Left ventricle myocardium inferior (tissue), 1 donor: ENCODE data around the gene WASF1. TPM values are rescaled to one million over a fixed set of nuclear protein-coding genes. Genes with fewer than 3 reads are reported as not detected.

Source experiments
- DNase-seq: peaks from one replicate; pipeline ENCODE4 v3.0.0-alpha.2; 2020
- H3K27ac ChIP-seq: fragments of 200-600 bp; replicated peaks from 2 replicates; pipeline ENCODE4 v1.8.0; 2021
- H3K27me3 ChIP-seq: fragments of 200-600 bp; 2 replicates; pipeline ENCODE4 v1.8.0; 2021; ENCODE audit warnings: low read depth
- H3K36me3 ChIP-seq: fragments of 200-600 bp; 2 replicates; pipeline ENCODE4 v1.8.0; 2021
- H3K4me1 ChIP-seq: fragments of 200-600 bp; 2 replicates; pipeline ENCODE4 v1.8.0; 2021
- H3K4me3 ChIP-seq: fragments of 200-600 bp; 2 replicates; pipeline ENCODE4 v1.8.0; 2021; ENCODE audit warnings: mild to moderate bottlenecking, moderate library complexity
- H3K9me3 ChIP-seq: fragments of 200-600 bp; replicated peaks from 2 replicates; pipeline ENCODE4 v1.8.0; 2021
- CTCF ChIP-seq: fragments of 200-600 bp; IDR thresholded peaks from 2 replicates; pipeline ENCODE4 v1.8.0; 2021; ENCODE audit warnings: antibody characterized with exemption, mild to moderate bottlenecking, borderline replicate concordance
- intact Hi-C: fragments of 100-400 bp; cut with micrococcal nuclease; formaldehyde crosslinking; loops from one replicate; pipeline ENCODE4 v1.11.0; 2022
- total RNA-seq: library from RNA; stranded (reverse); fragmentation: NEBNext Ultra II Directional; extraction: Animal tissue kit (Norgen Biotek cat#: 25700); gene quantifications from one replicate; pipeline ENCODE4 v1.2.1, GENCODE V29; 2021
- donor health status: DM: no; HTN: yes; CAD: no; lungs with severe emphysema.

WASF1 gene
- total RNA-seq, 1 donor from 2014 or later, result 0.80 TPM

GRCh38 chr6:110054664-110055386, 124.6 kb downstream of the WASF1 start:
- Histone ChIP-seq H3K9me3 (no peaks in the 10 kb centered on the region), H3K27me3 (peaks cover 10% of the 10 kb centered on the region), H3K4me1 (no peaks in the 10 kb centered on the region), H3K36me3 (no peaks in the 10 kb centered on the region), H3K4me3 (no peak overlapping the region), H3K27ac (no peak overlapping the region)
- DNase-seq, result no peak
- TF ChIP-seq CTCF, result no peak
- intact Hi-C loops, result loop anchor here (10.0 kb wide), 1 partner anchor 530 kb away; no protein-coding TSS in a partner anchor

- Histone ChIP-seq H3K27ac (no peak overlapping the region), H3K4me3 (no peak overlapping the region), H3K4me1 (no peaks in the 10 kb centered on the region), H3K27me3 (peaks cover 10% of the 10 kb centered on the region), H3K36me3 (no peaks in the 10 kb centered on the region), H3K9me3 (no peaks in the 10 kb centered on the region)
- TF ChIP-seq CTCF, result peak; percentile 79
- intact Hi-C loops, result loop anchor here (10.0 kb wide), 1 partner anchor 529 kb away; no protein-coding TSS in a partner anchor
- no peak for DNase-seq
Observed at GRCh38 chr6:110053395-110054240, 125.9 kb downstream of the WASF1 start.

GRCh38 chr6:110050440-110050813, 129.0 kb downstream of the WASF1 start:
- Histone ChIP-seq H3K27me3 (peaks cover 21% of the 10 kb centered on the region), H3K4me1 (no peaks in the 10 kb centered on the region), H3K36me3 (no peaks in the 10 kb centered on the region), H3K9me3 (peaks cover 12% of the 10 kb centered on the region), H3K27ac (no peak overlapping the region), H3K4me3 (no peak overlapping the region)
- intact Hi-C loops, result loop anchor here (10.0 kb wide), 1 partner anchor 526 kb away; no protein-coding TSS in a partner anchor
- no peak for TF ChIP-seq CTCF
- no peak for DNase-seq

Other genes with a start within 250 kb of the WASF1 start
- not detected for gene GPR6, start 201.4 kb downstream of the WASF1 start, total RNA-seq
- gene CDC40, start 757 bp upstream of the WASF1 start, total RNA-seq, result 16.1 TPM
- gene METTL24, start 178.7 kb upstream of the WASF1 start, total RNA-seq, result 1.2 TPM
- gene DDO, start 235.9 kb upstream of the WASF1 start, total RNA-seq, result 37.6 TPM